ENCODE data around the gene MGST1.

MGST1 gene

GRCh38 chr12:16348435-16349130 lies 1.1 kb downstream of the MGST1 start:
- TF ChIP-seq, protein P1, sequence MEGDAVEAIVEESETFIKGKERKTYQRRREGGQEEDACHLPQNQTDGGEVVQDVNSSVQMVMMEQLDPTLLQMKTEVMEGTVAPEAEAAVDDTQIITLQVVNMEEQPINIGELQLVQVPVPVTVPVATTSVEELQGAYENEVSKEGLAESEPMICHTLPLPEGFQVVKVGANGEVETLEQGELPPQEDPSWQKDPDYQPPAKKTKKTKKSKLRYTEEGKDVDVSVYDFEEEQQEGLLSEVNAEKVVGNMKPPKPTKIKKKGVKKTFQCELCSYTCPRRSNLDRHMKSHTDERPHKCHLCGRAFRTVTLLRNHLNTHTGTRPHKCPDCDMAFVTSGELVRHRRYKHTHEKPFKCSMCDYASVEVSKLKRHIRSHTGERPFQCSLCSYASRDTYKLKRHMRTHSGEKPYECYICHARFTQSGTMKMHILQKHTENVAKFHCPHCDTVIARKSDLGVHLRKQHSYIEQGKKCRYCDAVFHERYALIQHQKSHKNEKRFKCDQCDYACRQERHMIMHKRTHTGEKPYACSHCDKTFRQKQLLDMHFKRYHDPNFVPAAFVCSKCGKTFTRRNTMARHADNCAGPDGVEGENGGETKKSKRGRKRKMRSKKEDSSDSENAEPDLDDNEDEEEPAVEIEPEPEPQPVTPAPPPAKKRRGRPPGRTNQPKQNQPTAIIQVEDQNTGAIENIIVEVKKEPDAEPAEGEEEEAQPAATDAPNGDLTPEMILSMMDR (conservative IDR thresholded peaks at IDR 0.05; ENCODE audit: control insufficient read depth, insufficient read depth, low read depth, low read length), result no peak
- peak; percentile 32 for DNase-seq (ENCODE audit: low read depth)
- peak overlapping the region; percentile 85 for H3K4me3 ChIP-seq (ENCODE audit: control insufficient read depth, low read depth, low read length)

DNA sequence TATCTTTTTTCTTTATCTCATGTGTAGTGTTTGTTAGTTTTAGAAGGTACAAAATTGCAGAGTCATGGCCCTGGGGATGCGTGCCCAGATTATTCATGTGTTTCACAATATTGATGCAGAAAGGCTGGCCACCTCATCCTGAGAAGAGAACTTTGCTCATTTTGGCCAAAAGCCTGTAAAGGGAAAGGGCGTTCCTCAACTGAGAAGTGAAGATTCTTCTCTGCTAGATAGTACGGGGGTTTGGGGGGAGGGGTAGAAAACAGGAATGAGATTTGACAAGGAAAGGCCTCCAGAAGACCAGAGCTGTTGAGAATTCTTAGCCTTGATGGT lies 1.7 kb downstream of the MGST1 start:
- DNase-seq (ENCODE audit: low read depth), result peak; percentile 98
- TF ChIP-seq, protein P1 (conservative IDR thresholded peaks at IDR 0.05; ENCODE audit: control insufficient read depth, insufficient read depth, low read depth, low read length), result no peak
- H3K4me3 ChIP-seq (ENCODE audit: control insufficient read depth, low read depth, low read length), result peak overlapping the region; percentile 85

GRCh38 chr12:16350682-16351081 lies 3.2 kb downstream of the MGST1 start:
- peak overlapping the region; percentile 34 for H3K4me3 ChIP-seq (ENCODE audit: control insufficient read depth, low read depth, low read length)
- TF ChIP-seq, protein P1 (conservative IDR thresholded peaks at IDR 0.05; ENCODE audit: control insufficient read depth, insufficient read depth, low read depth, low read length), result no peak
- DNase-seq (ENCODE audit: low read depth), result peak; percentile 99

- peak; percentile 44 for DNase-seq (ENCODE audit: low read depth)
- TF ChIP-seq, protein P1 (conservative IDR thresholded peaks at IDR 0.05; ENCODE audit: control insufficient read depth, insufficient read depth, low read depth, low read length), result no peak
These were observed 5.0 kb downstream of the MGST1 start for GRCh38 chr12:16352481-16352880.

DNA sequence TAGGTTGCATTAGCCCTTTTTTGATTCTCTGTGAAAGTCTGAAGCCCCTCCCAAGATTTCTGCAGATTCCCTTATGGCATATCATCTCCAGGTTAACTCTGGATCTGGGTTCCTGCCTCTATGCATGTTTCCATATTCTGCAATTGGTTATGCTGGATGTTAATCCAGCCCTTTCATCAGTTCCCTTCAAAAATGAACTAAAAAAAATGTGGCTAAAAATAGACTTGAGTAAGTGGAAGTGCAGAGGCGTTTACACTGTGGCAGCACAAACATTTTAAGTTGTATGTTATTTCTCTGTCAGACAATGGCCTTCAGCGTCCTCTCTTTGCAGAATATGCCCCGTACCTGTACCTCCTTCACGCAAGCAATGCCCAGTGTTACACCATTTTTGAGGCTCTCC lies 11.4 kb downstream of the MGST1 start:
- no peak overlapping the region for H3K4me3 ChIP-seq (ENCODE audit: control insufficient read depth, low read depth, low read length)
- no peak for DNase-seq (ENCODE audit: low read depth)
- TF ChIP-seq, protein P1 (conservative IDR thresholded peaks at IDR 0.05; ENCODE audit: control insufficient read depth, insufficient read depth, low read depth, low read length), result no peak

More at GRCh38 chr12:16352481-16352880, 5.0 kb downstream of the MGST1 start:
- no peak overlapping the region for H3K4me3 ChIP-seq (ENCODE audit: control insufficient read depth, low read depth, low read length)

- TF ChIP-seq, protein P1 (conservative IDR thresholded peaks at IDR 0.05; ENCODE audit: control insufficient read depth, insufficient read depth, low read depth, low read length), result peak; percentile 90
- DNase-seq (ENCODE audit: low read depth), result peak; percentile 73
- H3K4me3 ChIP-seq (ENCODE audit: control insufficient read depth, low read depth, low read length), result no peak overlapping the region
These were observed 12.4 kb downstream of the MGST1 start for GRCh38 chr12:16359512-16360491.
